Measurements from ENCODE around the gene SLC10A4. TPM values are rescaled to one million over a fixed set of nuclear protein-coding genes. Genes with fewer than 3 reads are reported as not detected.

The SLC10A4 gene
- total and polyA plus RNA-seq, 4 donors: 0.16 to 1.9 (median 0.21) TPM; not detected in 1

DNA sequence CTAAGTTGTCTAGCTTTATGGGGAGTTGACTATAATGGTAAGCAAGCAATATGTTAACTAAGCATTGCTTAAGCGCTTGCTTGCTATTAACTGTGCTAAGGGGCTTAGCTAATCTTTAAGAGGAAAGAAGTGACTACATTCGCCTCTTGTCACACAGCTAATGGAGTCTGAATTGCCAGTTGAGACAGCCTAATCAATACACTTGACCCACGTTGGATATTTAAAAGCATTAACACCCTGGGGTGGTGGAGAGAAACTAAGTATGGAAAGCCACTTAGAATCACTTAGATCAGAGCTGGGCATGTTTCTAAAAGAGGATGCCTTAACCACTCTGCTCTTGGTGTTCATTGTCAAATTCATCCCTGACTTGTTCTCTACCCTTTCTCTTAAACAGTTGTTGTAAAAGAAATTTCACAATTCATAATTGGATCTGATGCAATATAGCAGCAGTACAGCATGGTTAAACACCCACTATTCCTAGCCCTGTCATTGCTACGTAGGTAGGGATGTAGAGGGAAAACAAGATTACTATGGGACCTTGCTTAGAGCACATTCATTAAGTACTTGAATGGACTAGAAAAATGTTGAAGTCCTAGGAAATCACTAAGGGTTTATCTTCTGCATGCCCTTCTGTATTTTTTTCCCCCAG, 10.4 kb downstream of the SLC10A4 start:
- H3K9me3 ChIP-seq (ENCODE audit: control insufficient read depth in 4 of 4, insufficient read depth in 3 of 4, low read length in 3 of 4): peaks cover 0 to 2% (median 0%) of the 10 kb centered on the region in 4 donors
- H3K9ac ChIP-seq (ENCODE audit: insufficient read depth in 1 of 2, low read length in 2 of 2): no peak overlapping the region
- H3K36me3 ChIP-seq (ENCODE audit: control insufficient read depth in 4 of 4, insufficient read depth in 4 of 4, low read length in 4 of 4): peaks cover 0 to 3% (median 2%) of the 10 kb centered on the region in 4 donors
- TF ChIP-seq, protein P1, sequence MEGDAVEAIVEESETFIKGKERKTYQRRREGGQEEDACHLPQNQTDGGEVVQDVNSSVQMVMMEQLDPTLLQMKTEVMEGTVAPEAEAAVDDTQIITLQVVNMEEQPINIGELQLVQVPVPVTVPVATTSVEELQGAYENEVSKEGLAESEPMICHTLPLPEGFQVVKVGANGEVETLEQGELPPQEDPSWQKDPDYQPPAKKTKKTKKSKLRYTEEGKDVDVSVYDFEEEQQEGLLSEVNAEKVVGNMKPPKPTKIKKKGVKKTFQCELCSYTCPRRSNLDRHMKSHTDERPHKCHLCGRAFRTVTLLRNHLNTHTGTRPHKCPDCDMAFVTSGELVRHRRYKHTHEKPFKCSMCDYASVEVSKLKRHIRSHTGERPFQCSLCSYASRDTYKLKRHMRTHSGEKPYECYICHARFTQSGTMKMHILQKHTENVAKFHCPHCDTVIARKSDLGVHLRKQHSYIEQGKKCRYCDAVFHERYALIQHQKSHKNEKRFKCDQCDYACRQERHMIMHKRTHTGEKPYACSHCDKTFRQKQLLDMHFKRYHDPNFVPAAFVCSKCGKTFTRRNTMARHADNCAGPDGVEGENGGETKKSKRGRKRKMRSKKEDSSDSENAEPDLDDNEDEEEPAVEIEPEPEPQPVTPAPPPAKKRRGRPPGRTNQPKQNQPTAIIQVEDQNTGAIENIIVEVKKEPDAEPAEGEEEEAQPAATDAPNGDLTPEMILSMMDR (IDR thresholded peaks at IDR 0.05; ENCODE audit: control extremely low read depth, extremely low read depth): no peak
- DNase-seq (no peak), ATAC-seq (ENCODE audit: insufficient read depth, low FRiP score) (no peak)
- no peak overlapping the region for H3K4me3 ChIP-seq
- 62 to 73% methylated on average over 4 of the region's 4 CpGs for WGBS, 2 donors
- no peak overlapping the region for H3K27ac ChIP-seq (ENCODE audit: low read depth in 1 of 2, low read length in 1 of 2)
- H3K4me1 ChIP-seq (ENCODE audit: control insufficient read depth in 5 of 5, insufficient read depth in 5 of 5, low read length in 5 of 5): peaks cover 0 to 12% (median 0%) of the 10 kb centered on the region in 5 donors
- H3K27me3 ChIP-seq (ENCODE audit: control insufficient read depth in 3 of 3, insufficient read depth in 3 of 3, low read length in 2 of 3): peaks cover 5 to 36% (median 35%) of the 10 kb centered on the region in 3 donors

DNA sequence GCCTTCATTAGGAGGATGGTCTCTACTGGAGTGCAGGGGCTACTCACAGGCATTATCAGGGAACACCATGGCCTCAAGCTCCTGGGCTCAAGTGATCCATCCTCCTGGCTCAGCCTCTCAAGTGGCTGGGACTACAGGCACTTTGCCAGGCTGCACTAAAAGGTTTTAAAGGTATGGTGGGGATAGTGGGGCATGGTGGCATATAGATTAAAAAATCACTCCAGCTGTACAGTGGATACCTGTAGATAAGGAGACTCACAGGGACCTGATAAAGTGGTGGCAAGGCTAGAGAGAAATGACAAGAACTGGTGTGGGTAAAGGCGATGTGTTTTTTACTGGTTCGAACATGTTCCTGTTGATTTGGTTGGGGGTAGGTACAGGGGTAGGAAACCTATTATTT, 12.8 kb downstream of the SLC10A4 start:
- Histone ChIP-seq H3K9ac (ENCODE audit: insufficient read depth in 1 of 2, low read length in 2 of 2) (no peak overlapping the region), H3K36me3 (ENCODE audit: control insufficient read depth in 4 of 4, insufficient read depth in 4 of 4, low read length in 4 of 4) (peaks cover 4 to 11% (median 10%) of the 10 kb centered on the region in 4 donors), H3K4me1 (ENCODE audit: control insufficient read depth in 5 of 5, insufficient read depth in 5 of 5, low read length in 5 of 5) (peaks cover 0 to 2% (median 0%) of the 10 kb centered on the region in 5 donors), H3K9me3 (ENCODE audit: control insufficient read depth in 4 of 4, insufficient read depth in 3 of 4, low read length in 3 of 4) (peaks cover 0 to 2% (median 0%) of the 10 kb centered on the region in 4 donors), H3K4me3 (no peak overlapping the region), H3K27ac (ENCODE audit: low read depth in 1 of 2, low read length in 1 of 2) (no peak overlapping the region), H3K27me3 (ENCODE audit: control insufficient read depth in 3 of 3, insufficient read depth in 3 of 3, low read length in 2 of 3) (peaks cover 0 to 23% (median 21%) of the 10 kb centered on the region in 3 donors)
- ATAC-seq (ENCODE audit: insufficient read depth, low FRiP score) (no peak), DNase-seq (no peak)
- TF ChIP-seq, protein P1 (IDR thresholded peaks at IDR 0.05; ENCODE audit: control extremely low read depth, extremely low read depth): no peak
- 98 to 99% methylated on average over 2 of the region's 2 CpGs for WGBS, 2 donors

DNA sequence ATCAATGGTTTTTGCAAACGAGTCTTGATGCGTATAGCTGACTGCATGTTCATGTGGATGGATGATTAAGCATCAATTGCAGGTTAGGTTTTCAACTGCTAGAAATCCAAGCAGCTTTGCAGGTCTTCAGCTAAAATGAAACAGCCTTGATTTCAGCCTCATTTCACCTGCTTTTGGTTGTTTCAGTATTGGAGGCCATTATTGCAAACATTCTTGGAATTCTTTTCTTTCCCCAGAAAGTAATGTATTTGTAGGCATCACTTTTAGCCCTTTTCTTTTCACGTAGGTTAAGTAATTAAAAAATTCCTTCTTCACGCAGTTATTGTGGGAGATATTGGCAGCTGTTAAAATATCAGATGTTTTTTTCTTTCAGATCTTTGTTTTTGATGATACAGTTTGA, 15.8 kb downstream of the SLC10A4 start:
- no peak for ATAC-seq (ENCODE audit: insufficient read depth, low FRiP score)
- Histone ChIP-seq H3K9me3 (ENCODE audit: control insufficient read depth in 4 of 4, insufficient read depth in 3 of 4, low read length in 3 of 4) (no peaks in the 10 kb centered on the region), H3K27me3 (ENCODE audit: control insufficient read depth in 3 of 3, insufficient read depth in 3 of 3, low read length in 2 of 3) (no peaks in the 10 kb centered on the region), H3K9ac (ENCODE audit: insufficient read depth in 1 of 2, low read length in 2 of 2) (no peak overlapping the region), H3K4me1 (ENCODE audit: control insufficient read depth in 5 of 5, insufficient read depth in 5 of 5, low read length in 5 of 5) (peaks cover 0 to 2% (median 0%) of the 10 kb centered on the region in 5 donors), H3K27ac (ENCODE audit: low read depth in 1 of 2, low read length in 1 of 2) (no peak overlapping the region), H3K4me3 (no peak overlapping the region), H3K36me3 (ENCODE audit: control insufficient read depth in 4 of 4, insufficient read depth in 4 of 4, low read length in 4 of 4) (peaks cover 4 to 12% (median 10%) of the 10 kb centered on the region in 4 donors)
- no peak for DNase-seq
- TF ChIP-seq, protein P1 (IDR thresholded peaks at IDR 0.05; ENCODE audit: control extremely low read depth, extremely low read depth): no peak
- 93 to 95% methylated on average over 4 of the region's 4 CpGs for whole genome bisulfite sequencing, 2 donors
